CD8-positive, alpha-beta memory T cell (primary cell): ENCODE data around the gene DENND4B. TPM values are rescaled to one million over a fixed set of nuclear protein-coding genes. Genes with fewer than 3 reads are reported as not detected.
A peak's percentile ranks its signal among the peaks of the same experiment; 100 is the strongest.
"Not testable (repeated sequence)": the region's sequence is repeated elsewhere in the genome, so short reads cannot be mapped to it uniquely, and the experiment has no call there.

Experiments used
- CTCF ChIA-PET: fragments of 350-600 bp; sonication (Branson Sonifier 250); formaldehyde crosslinking; loops from one replicate; lab custom pipeline; 2021; ENCODE audit warnings: antibody characterized with exemption; lab: Charles Lee
- POLR2A ChIA-PET: fragments of 350-600 bp; sonication (Branson Sonifier 250); formaldehyde crosslinking; loops from one replicate; lab custom pipeline; 2021; ENCODE audit warnings: antibody characterized with exemption; lab: Charles Lee
- DNase-seq, 5 donors: peaks; one replicate each; pipeline versions ENCODE4 v3.0.0 to v3.0.0-alpha.2; 2020 to 2022; ENCODE audit warnings: mixed read lengths in 1 of 5
- H3K27ac ChIP-seq: one replicate; pipeline ENCODE4 v1.7.0; 2013; ENCODE audit warnings: low read depth, mild to moderate bottlenecking, low read length, moderate library complexity
- H3K27me3 ChIP-seq: 2 replicates; pipeline ENCODE4 v1.7.0; 2013; ENCODE audit warnings: low read length, mild to moderate bottlenecking; ENCODE audit not compliant: insufficient read depth, poor library complexity, severe bottlenecking
- H3K36me3 ChIP-seq: 2 replicates; pipeline ENCODE4 v1.7.0; 2013; ENCODE audit warnings: mild to moderate bottlenecking, low read length, moderate library complexity; ENCODE audit not compliant: insufficient read depth
- H3K4me1 ChIP-seq: 2 replicates; pipeline ENCODE4 v1.7.0; 2013; ENCODE audit warnings: mild to moderate bottlenecking, low read length, moderate library complexity; ENCODE audit not compliant: insufficient read depth
- H3K4me3 ChIP-seq: 2 replicates; pipeline ENCODE4 v1.7.0; 2013; ENCODE audit warnings: mild to moderate bottlenecking, low read length
- H3K9me3 ChIP-seq: 2 replicates; pipeline ENCODE4 v1.7.0; 2013; ENCODE audit warnings: mild to moderate bottlenecking, low read length
- H3K27ac Mint-ChIP-seq, 8 donors: one replicate each; pipeline ENCODE4 v1.8.0; 2020 to 2021; ENCODE audit warnings: mixed read lengths in 8 of 8, mild to moderate bottlenecking in 6 of 8, inconsistent platforms in 3 of 8, moderate library complexity in 3 of 8
- H3K27me3 Mint-ChIP-seq, 2 donors: one replicate each; pipeline ENCODE4 v1.8.0; 2020 to 2021; ENCODE audit warnings: mixed read lengths in 2 of 2, mild to moderate bottlenecking in 1 of 2, moderate library complexity in 1 of 2
- H3K36me3 Mint-ChIP-seq, 3 donors: one replicate each; pipeline ENCODE4 v1.8.0; 2020 to 2021; ENCODE audit warnings: mixed read lengths in 3 of 3, inconsistent platforms in 1 of 3, mild to moderate bottlenecking in 1 of 3
- H3K4me1 Mint-ChIP-seq, 3 donors: one replicate each; pipeline ENCODE4 v1.8.0; 2020 to 2021; ENCODE audit warnings: mixed read lengths in 3 of 3, inconsistent platforms in 1 of 3, mild to moderate bottlenecking in 1 of 3
- H3K4me3 Mint-ChIP-seq, 7 donors: one replicate each; pipeline ENCODE4 v1.8.0; 2020 to 2021; ENCODE audit warnings: mixed read lengths in 7 of 7, mild to moderate bottlenecking in 6 of 7, moderate library complexity in 4 of 7, inconsistent platforms in 2 of 7
- H3K9me3 Mint-ChIP-seq, 5 donors: one replicate each; pipeline ENCODE4 v1.8.0; 2020 to 2022; ENCODE audit warnings: mixed read lengths in 5 of 5, mild to moderate bottlenecking in 3 of 5, moderate library complexity in 2 of 5, inconsistent platforms in 1 of 5
- polyA plus RNA-seq: library from polyadenylated mRNA; unstranded; fragments of 300-500 nt; fragmentation: Illumina TruSeq; gene quantifications from one replicate; pipeline ENCODE4 v1.2.3, GENCODE V29; 2021
- total RNA-seq, 2 experiments: library from RNA; stranded (reverse); gene quantifications; one replicate each; pipeline ENCODE4 v1.2.3, GENCODE V29; 2021

DENND4B gene
- total and polyA plus RNA-seq, 3 experiments from 2014 or later: 27.3 to 102 (median 100) TPM

- not testable (repeated sequence) for H3K36me3 ChIP-seq
These were observed 50.7 kb downstream of the DENND4B start for GRCh38 chr1:153895866-153896265.

GRCh38 chr1:153891042-153891441, 55.5 kb downstream of the DENND4B start:
- CTCF ChIA-PET, H3K36me3 ChIP-seq, H3K4me3 Mint-ChIP-seq, H3K9me3 ChIP-seq, H3K4me3 ChIP-seq, DNase-seq, H3K27me3 ChIP-seq, POLR2A ChIA-PET, H3K9me3 Mint-ChIP-seq, H3K27me3 Mint-ChIP-seq, H3K27ac ChIP-seq: not testable (repeated sequence)
- H3K36me3 Mint-ChIP-seq: peaks cover 0 to 63% (median 8%) of the 10 kb centered on the region in 3 donors
- H3K4me1 ChIP-seq: peaks cover 17% of the 10 kb centered on the region
- H3K27ac Mint-ChIP-seq: peak overlapping the region in 1 of 8 donors; percentile 75
- H3K4me1 Mint-ChIP-seq: peaks cover 34 to 70% (median 45%) of the 10 kb centered on the region in 3 donors

More at GRCh38 chr1:153895866-153896265, 50.7 kb downstream of the DENND4B start:
- H3K27me3 Mint-ChIP-seq, CTCF ChIA-PET, H3K27ac ChIP-seq, H3K27me3 ChIP-seq, H3K9me3 Mint-ChIP-seq, DNase-seq, H3K9me3 ChIP-seq, H3K4me3 Mint-ChIP-seq, POLR2A ChIA-PET, H3K4me3 ChIP-seq, H3K4me1 ChIP-seq: not testable (repeated sequence)
- Mint-ChIP-seq H3K36me3 (peaks cover 0 to 58% (median 2%) of the 10 kb centered on the region in 3 donors), H3K4me1 (peaks cover 22 to 53% (median 28%) of the 10 kb centered on the region in 3 donors), H3K27ac (peak overlapping the region in 5 of 8 donors; percentile 9 to 66 (median 57))

- no peaks in the 10 kb centered on the region for H3K9me3 Mint-ChIP-seq
- peaks cover 39 to 65% (median 46%) of the 10 kb centered on the region in 3 donors for H3K4me1 Mint-ChIP-seq
- Histone ChIP-seq H3K9me3 (no peaks in the 10 kb centered on the region), H3K4me1 (peaks cover 17% of the 10 kb centered on the region), H3K27ac (no peak overlapping the region), H3K36me3 (peaks cover 9% of the 10 kb centered on the region), H3K27me3 (no peaks in the 10 kb centered on the region), H3K4me3 (no peak overlapping the region)
- H3K4me3 Mint-ChIP-seq: peak overlapping the region in 6 of 7 donors; percentile 1 to 46 (median 30)
- no peak for DNase-seq
- H3K36me3 Mint-ChIP-seq: peaks cover 0 to 60% (median 13%) of the 10 kb centered on the region in 3 donors
- ChIA-PET POLR2A (no interaction called here), CTCF (no interaction called here)
- no peaks in the 10 kb centered on the region for H3K27me3 Mint-ChIP-seq
- peak overlapping the region in 7 of 8 donors; percentile 33 to 89 (median 68) for H3K27ac Mint-ChIP-seq
These were observed 58.0 kb downstream of the DENND4B start for GRCh38 chr1:153888533-153888932.

DNA sequence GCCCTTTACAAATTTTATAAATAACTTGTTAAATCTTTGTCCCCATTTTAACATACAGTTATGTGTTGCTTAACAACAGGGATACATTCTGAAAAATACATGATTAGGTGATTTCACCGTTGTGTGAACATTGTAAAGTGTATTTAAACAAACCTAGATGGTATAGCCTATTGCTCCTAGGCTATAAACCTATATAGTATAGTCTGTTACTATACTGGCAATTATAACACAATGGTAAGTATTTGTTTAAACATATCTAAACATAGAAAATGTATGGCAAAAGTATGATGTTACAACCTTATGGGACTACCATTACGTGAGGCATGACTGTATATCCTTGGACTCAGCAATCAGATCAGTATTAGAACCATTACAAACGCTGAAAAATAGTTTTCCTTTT, 60.4 kb downstream of the DENND4B start:
- Histone ChIP-seq H3K4me1 (peaks cover 39% of the 10 kb centered on the region), H3K27me3 (no peaks in the 10 kb centered on the region), H3K36me3 (peaks cover 9% of the 10 kb centered on the region), H3K27ac (no peak overlapping the region), H3K4me3 (no peak overlapping the region), H3K9me3 (no peaks in the 10 kb centered on the region)
- no peak for DNase-seq
- H3K9me3 Mint-ChIP-seq: no peaks in the 10 kb centered on the region
- no peaks in the 10 kb centered on the region for H3K27me3 Mint-ChIP-seq
- H3K4me3 Mint-ChIP-seq: no peak overlapping the region
- H3K36me3 Mint-ChIP-seq: peaks cover 0 to 45% (median 13%) of the 10 kb centered on the region in 3 donors
- peaks cover 33 to 52% (median 46%) of the 10 kb centered on the region in 3 donors for H3K4me1 Mint-ChIP-seq
- ChIA-PET CTCF (interaction anchor here (0.6 kb wide), 1 partner anchor 29 kb away, joined by 3 read pairs; no protein-coding TSS in a partner anchor), POLR2A (no interaction called here)
- peak overlapping the region in 1 of 8 donors; percentile 75 for H3K27ac Mint-ChIP-seq

DNA sequence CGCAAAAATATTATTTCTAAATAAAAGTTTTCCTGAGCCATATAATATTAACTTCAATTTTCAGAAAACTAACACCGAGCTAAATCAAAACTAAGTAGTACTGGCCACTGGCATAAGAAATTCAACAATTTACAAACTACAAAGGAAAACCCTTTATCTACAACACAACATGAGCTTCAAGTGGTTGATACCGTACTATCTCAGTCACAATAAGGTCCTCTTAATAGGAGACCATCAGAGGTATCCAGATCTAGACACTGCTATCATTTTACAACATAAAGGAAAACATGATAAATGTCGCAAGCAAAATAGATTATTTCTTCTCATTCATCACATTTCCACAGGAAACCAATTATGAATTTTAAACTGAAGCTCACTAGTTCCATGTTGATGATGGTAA, 63.3 kb downstream of the DENND4B start:
- no peak overlapping the region for H3K27ac ChIP-seq

DNA sequence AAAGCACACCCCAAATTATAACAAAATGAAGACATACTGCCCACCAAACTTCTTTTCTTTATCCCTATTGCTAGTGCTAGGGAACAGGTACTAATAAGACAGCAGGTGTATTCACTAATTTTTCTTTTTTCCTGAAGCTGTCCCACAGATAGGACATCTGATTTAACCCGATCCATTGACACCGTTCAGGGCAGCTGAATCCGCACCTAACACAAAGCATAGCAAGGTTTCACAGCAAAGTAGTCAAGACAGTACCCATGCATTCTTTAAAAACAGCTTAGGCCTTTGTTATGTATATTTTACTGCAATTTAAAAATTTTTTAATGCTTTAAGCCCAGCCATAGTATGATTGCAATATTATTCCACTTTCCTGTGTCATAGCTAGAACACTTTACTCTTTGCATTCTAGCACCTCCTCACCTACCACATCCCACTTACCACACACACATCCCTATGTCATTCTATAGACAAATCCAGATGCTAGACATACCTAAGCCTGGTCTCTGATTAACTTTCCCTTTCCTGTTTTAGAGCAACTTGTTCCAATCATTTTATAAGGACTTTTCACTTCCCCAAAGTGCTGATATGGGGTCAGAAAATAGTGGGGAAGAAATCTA, 64.1 kb downstream of the DENND4B start:
- ChIA-PET POLR2A (interaction anchor here (0.7 kb wide), 1 partner anchor 347 kb away, joined by 3 read pairs; the partner anchor contains the start of gene S100A6), CTCF (interaction anchor here (1.5 kb wide), 1 partner anchor 63 kb away, joined by 4 read pairs; no protein-coding TSS in a partner anchor)
- DNase-seq: no peak
- Mint-ChIP-seq H3K36me3 (peaks cover 0 to 29% (median 7%) of the 10 kb centered on the region in 3 donors), H3K9me3 (no peaks in the 10 kb centered on the region), H3K27me3 (no peaks in the 10 kb centered on the region), H3K27ac (no peak overlapping the region), H3K4me1 (peaks cover 26 to 35% (median 33%) of the 10 kb centered on the region in 3 donors), H3K4me3 (no peak overlapping the region)
- no peak overlapping the region for H3K27ac ChIP-seq
- H3K36me3 ChIP-seq: no peaks in the 10 kb centered on the region
- no peak overlapping the region for H3K4me3 ChIP-seq
- H3K9me3 ChIP-seq: no peaks in the 10 kb centered on the region
- H3K27me3 ChIP-seq: no peaks in the 10 kb centered on the region
- peaks cover 32% of the 10 kb centered on the region for H3K4me1 ChIP-seq

More for the DNA sequence above, 63.3 kb downstream of the DENND4B start:
- no peak overlapping the region for H3K4me3 Mint-ChIP-seq
- DNase-seq: no peak
- CTCF ChIA-PET: interaction anchor here (1.1 kb wide), 1 partner anchor 36 kb away, joined by 3 read pairs; no protein-coding TSS in a partner anchor
- H3K27ac Mint-ChIP-seq: peak overlapping the region in 1 of 8 donors; percentile 7
- Histone ChIP-seq H3K4me3 (no peak overlapping the region), H3K9me3 (no peaks in the 10 kb centered on the region), H3K27me3 (no peaks in the 10 kb centered on the region), H3K4me1 (peaks cover 34% of the 10 kb centered on the region), H3K36me3 (no peaks in the 10 kb centered on the region)
- H3K9me3 Mint-ChIP-seq: no peaks in the 10 kb centered on the region
- H3K36me3 Mint-ChIP-seq: peaks cover 0 to 34% (median 7%) of the 10 kb centered on the region in 3 donors
- H3K27me3 Mint-ChIP-seq: no peaks in the 10 kb centered on the region
- peaks cover 26 to 38% (median 38%) of the 10 kb centered on the region in 3 donors for H3K4me1 Mint-ChIP-seq
- POLR2A ChIA-PET: no interaction called here

DNA sequence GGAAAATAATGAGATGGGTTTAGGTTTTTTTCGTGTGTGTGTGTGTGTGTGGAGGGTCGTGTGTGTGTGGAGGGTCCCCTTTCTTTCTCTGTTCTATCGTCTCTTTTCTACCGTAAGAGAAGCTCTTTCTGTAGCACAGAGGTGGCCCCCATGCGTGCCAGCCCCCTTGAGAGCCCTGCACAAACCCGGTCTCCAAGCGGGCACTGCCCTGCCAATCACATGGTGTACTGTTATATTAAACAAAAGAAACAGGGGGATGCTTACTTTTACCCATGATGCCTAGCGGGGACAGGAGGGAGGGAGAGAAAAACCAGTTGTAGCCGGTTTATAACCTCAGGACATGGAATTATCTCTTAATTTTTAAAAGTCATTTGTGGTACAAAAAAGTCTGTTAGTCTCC, 64.8 kb downstream of the DENND4B start:
- H3K4me3 Mint-ChIP-seq: no peak overlapping the region
- H3K9me3 Mint-ChIP-seq: no peaks in the 10 kb centered on the region
- no peaks in the 10 kb centered on the region for H3K27me3 Mint-ChIP-seq
- peaks cover 21 to 35% (median 33%) of the 10 kb centered on the region in 3 donors for H3K4me1 Mint-ChIP-seq
- no peaks in the 10 kb centered on the region for H3K9me3 ChIP-seq
- peaks cover 32% of the 10 kb centered on the region for H3K4me1 ChIP-seq
- H3K27me3 ChIP-seq: no peaks in the 10 kb centered on the region
- H3K36me3 ChIP-seq: no peaks in the 10 kb centered on the region
- CTCF ChIA-PET: interaction anchor here (1.5 kb wide), 1 partner anchor 63 kb away, joined by 4 read pairs; no protein-coding TSS in a partner anchor
- H3K4me3 ChIP-seq: no peak overlapping the region
- H3K27ac Mint-ChIP-seq: no peak overlapping the region
- POLR2A ChIA-PET: interaction anchor here (0.7 kb wide), 1 partner anchor 346 kb away, joined by 3 read pairs; the partner anchor contains the start of gene S100A6
- DNase-seq: no peak
- H3K27ac ChIP-seq: no peak overlapping the region
- H3K36me3 Mint-ChIP-seq: peaks cover 0 to 23% (median 5%) of the 10 kb centered on the region in 3 donors

DNA sequence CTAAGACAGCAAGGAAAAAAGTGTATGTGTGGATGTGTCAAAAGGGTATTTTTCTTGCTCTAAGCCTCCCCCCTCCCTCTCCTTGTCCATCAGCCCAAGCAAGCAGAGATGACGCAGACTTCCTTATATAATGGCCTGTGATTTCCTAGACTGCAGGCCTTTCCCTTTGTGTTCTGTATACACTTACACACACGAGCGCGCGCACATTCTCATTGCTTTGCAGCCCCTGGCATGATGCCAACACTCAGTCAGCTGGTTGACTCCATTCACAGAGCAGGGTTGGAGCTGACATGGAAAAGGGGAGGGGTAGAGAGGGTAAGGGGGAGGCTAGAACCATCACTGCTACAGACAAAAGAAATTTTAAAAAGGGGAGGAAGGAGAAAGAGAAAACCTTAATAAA, 65.6 kb downstream of the DENND4B start:
- DNase-seq: peak in 1 of 5 donors; percentile 36
- Histone ChIP-seq H3K4me1 (peaks cover 32% of the 10 kb centered on the region), H3K27me3 (no peaks in the 10 kb centered on the region), H3K9me3 (no peaks in the 10 kb centered on the region), H3K36me3 (no peaks in the 10 kb centered on the region), H3K4me3 (no peak overlapping the region), H3K27ac (no peak overlapping the region)
- Mint-ChIP-seq H3K9me3 (no peaks in the 10 kb centered on the region), H3K4me1 (peaks cover 23 to 36% (median 33%) of the 10 kb centered on the region in 3 donors), H3K27me3 (no peaks in the 10 kb centered on the region), H3K27ac (no peak overlapping the region), H3K4me3 (no peak overlapping the region), H3K36me3 (peaks cover 0 to 23% (median 5%) of the 10 kb centered on the region in 3 donors)
- CTCF ChIA-PET: no interaction called here
- POLR2A ChIA-PET: no interaction called here
